DLD1 (cell line): ENCODE results near the gene FAM20C.

Experiments used
- in situ Hi-C: cut with HindIII; loops from 2 replicates; pipeline ENCODE4 v1.10.0; 2017; ENCODE audit warnings: low sequenced_read_pairs

The FAM20C gene

GRCh38 chr7:265192-265997 lies 73.0 kb downstream of the FAM20C start:
- in situ Hi-C loops, result no loop called here

- in situ Hi-C loops, result no loop called here
Observed at GRCh38 chr7:265998-266850, 73.9 kb downstream of the FAM20C start.

- in situ Hi-C loops, result no loop called here
Observed at GRCh38 chr7:266851-267840, 74.8 kb downstream of the FAM20C start.

GRCh38 chr7:268991-269390 lies 76.6 kb downstream of the FAM20C start:
- in situ Hi-C loops, result no loop called here

GRCh38 chr7:269721-270120 lies 77.3 kb downstream of the FAM20C start:
- in situ Hi-C loops, result no loop called here

GRCh38 chr7:270351-270983 lies 78.1 kb downstream of the FAM20C start:
- in situ Hi-C loops, result no loop called here

- in situ Hi-C loops, result no loop called here
Observed at GRCh38 chr7:271266-272107, 79.1 kb downstream of the FAM20C start.

GRCh38 chr7:272108-272615 lies 79.8 kb downstream of the FAM20C start:
- in situ Hi-C loops, result no loop called here

GRCh38 chr7:272631-273030 lies 80.3 kb downstream of the FAM20C start:
- in situ Hi-C loops, result no loop called here

GRCh38 chr7:273327-273726 lies 81.0 kb downstream of the FAM20C start:
- in situ Hi-C loops, result no loop called here

GRCh38 chr7:274266-274665 lies 81.9 kb downstream of the FAM20C start:
- in situ Hi-C loops, result no loop called here

- in situ Hi-C loops, result no loop called here
Observed at GRCh38 chr7:276230-276835, 84.0 kb downstream of the FAM20C start.

- in situ Hi-C loops, result no loop called here
Observed at GRCh38 chr7:277228-277627, 84.9 kb downstream of the FAM20C start.

- in situ Hi-C loops, result no loop called here
Observed at GRCh38 chr7:278081-278480, 85.7 kb downstream of the FAM20C start.

GRCh38 chr7:279821-280220 lies 87.5 kb downstream of the FAM20C start:
- in situ Hi-C loops, result no loop called here

- in situ Hi-C loops, result no loop called here
Observed at GRCh38 chr7:280461-280860, 88.1 kb downstream of the FAM20C start.

GRCh38 chr7:281637-282036 lies 89.3 kb downstream of the FAM20C start:
- in situ Hi-C loops, result no loop called here

- in situ Hi-C loops, result no loop called here
Observed at GRCh38 chr7:282621-283020, 90.2 kb downstream of the FAM20C start.
